Suprapubic skin (tissue), 3 donors: ENCODE results near the gene RAB3IP.

Experiments
- EP300 ChIP-seq: sonication (generic); formaldehyde crosslinking; IDR thresholded peaks from one replicate; pipeline ENCODE4 v1.6.1; 2017; ENCODE audit warnings: antibody characterized with exemption
- POLR2A ChIP-seq, 2 donors: fragments of 450-650 bp; IDR thresholded peaks; one replicate each; pipeline ENCODE4 v1.6.1; 2017; ENCODE audit warnings: antibody characterized with exemption in 2 of 2, mild to moderate bottlenecking in 2 of 2, moderate library complexity in 2 of 2
- TF ChIP-seq, protein P1 (sequence below), 2 donors: fragments of 200-600 bp in 1 of 2; fragments of 450-650 bp in 1 of 2; sonication (generic) in 1 of 2; IDR thresholded peaks; one replicate each; pipeline ENCODE4 v1.5.1; 2016 to 2019; ENCODE audit warnings: antibody characterized with exemption in 2 of 2, mild to moderate bottlenecking in 1 of 2, moderate library complexity in 1 of 2

GRCh38 chr12:69824966-69825560, 86.4 kb downstream of the RAB3IP start, which contains the start of gene MYRFL:
- TF ChIP-seq POLR2A (IDR thresholded peaks at IDR 0.05) (no peak), EP300 (no peak)
- TF ChIP-seq, protein P1, sequence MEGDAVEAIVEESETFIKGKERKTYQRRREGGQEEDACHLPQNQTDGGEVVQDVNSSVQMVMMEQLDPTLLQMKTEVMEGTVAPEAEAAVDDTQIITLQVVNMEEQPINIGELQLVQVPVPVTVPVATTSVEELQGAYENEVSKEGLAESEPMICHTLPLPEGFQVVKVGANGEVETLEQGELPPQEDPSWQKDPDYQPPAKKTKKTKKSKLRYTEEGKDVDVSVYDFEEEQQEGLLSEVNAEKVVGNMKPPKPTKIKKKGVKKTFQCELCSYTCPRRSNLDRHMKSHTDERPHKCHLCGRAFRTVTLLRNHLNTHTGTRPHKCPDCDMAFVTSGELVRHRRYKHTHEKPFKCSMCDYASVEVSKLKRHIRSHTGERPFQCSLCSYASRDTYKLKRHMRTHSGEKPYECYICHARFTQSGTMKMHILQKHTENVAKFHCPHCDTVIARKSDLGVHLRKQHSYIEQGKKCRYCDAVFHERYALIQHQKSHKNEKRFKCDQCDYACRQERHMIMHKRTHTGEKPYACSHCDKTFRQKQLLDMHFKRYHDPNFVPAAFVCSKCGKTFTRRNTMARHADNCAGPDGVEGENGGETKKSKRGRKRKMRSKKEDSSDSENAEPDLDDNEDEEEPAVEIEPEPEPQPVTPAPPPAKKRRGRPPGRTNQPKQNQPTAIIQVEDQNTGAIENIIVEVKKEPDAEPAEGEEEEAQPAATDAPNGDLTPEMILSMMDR (IDR thresholded peaks at IDR 0.05), result no peak
